PC-3 (cell line): ENCODE measurements around the gene KCNJ6.

Source experiments
- EZH2 ChIP-seq: fragments of 300-600 bp; sonication (generic); IDR thresholded peaks from one replicate; pipeline ENCODE4 v1.6.1; 2017; ENCODE audit warnings: antibody characterized with exemption, mild to moderate bottlenecking, low read length; ENCODE audit not compliant: unreplicated experiment
- EZH2phosphoT487 ChIP-seq: fragments of 300-600 bp; sonication (generic); IDR thresholded peaks from 2 replicates; pipeline ENCODE4 v1.6.1; 2018; ENCODE audit warnings: mild to moderate bottlenecking, antibody characterized with exemption, low read length, borderline replicate concordance
- TF ChIP-seq, protein P1 (sequence below): fragments of 300-600 bp; sonication (generic); conservative IDR thresholded peaks from 2 replicates; pipeline ENCODE4 v1.5.1; 2017; ENCODE audit warnings: antibody characterized with exemption, low read depth, mild to moderate bottlenecking, low read length

DNA sequence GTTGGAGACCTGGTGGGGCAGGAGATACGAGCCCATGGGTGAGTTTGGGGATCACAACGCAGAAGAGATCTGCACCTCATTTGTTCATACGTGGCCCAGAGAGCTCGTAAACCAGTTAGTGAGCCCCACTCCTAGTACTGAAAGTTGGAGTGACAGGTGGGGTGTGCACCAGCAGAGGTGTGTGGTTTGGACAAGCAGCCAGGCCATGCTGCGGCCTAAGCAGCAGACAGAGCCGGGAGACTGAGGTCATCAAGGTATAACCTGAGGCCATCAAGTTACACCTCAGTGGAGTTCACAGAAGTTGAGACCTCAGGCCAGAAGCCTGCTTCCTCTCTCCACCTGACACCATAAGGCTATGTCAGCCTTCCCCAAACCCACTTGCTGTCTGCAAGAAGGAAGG, 27.6 kb downstream of the KCNJ6 start:
- TF ChIP-seq, protein P1, sequence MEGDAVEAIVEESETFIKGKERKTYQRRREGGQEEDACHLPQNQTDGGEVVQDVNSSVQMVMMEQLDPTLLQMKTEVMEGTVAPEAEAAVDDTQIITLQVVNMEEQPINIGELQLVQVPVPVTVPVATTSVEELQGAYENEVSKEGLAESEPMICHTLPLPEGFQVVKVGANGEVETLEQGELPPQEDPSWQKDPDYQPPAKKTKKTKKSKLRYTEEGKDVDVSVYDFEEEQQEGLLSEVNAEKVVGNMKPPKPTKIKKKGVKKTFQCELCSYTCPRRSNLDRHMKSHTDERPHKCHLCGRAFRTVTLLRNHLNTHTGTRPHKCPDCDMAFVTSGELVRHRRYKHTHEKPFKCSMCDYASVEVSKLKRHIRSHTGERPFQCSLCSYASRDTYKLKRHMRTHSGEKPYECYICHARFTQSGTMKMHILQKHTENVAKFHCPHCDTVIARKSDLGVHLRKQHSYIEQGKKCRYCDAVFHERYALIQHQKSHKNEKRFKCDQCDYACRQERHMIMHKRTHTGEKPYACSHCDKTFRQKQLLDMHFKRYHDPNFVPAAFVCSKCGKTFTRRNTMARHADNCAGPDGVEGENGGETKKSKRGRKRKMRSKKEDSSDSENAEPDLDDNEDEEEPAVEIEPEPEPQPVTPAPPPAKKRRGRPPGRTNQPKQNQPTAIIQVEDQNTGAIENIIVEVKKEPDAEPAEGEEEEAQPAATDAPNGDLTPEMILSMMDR: no peak
- TF ChIP-seq EZH2phosphoT487: no peak
- no peak for TF ChIP-seq EZH2
